ENCODE results near the gene ERICH6. TPM values are rescaled to one million over a fixed set of nuclear protein-coding genes. Genes with fewer than 3 reads are reported as not detected.
A peak's percentile ranks its signal among the peaks of the same experiment; 100 is the strongest.

ERICH6 gene
- total and polyA plus RNA-seq, 11 donors, result 0.32 to 0.54 TPM; not detected in 9

GRCh38 chr3:150739200-150739863, 35.6 kb upstream of the ERICH6 start:
- Histone ChIP-seq H3K4me1 (peaks cover 0 to 67% (median 30%) of the 10 kb centered on the region in 12 donors), H3K36me3 (peaks cover 0 to 22% (median 17%) of the 10 kb centered on the region in 9 donors), H3K27ac (peak overlapping the region in 1 of 12 donors; percentile 70), H3K27me3 (no peaks in the 10 kb centered on the region), H3K9me3 (no peaks in the 10 kb centered on the region), H3K4me3 (no peak overlapping the region)
- ATAC-seq (no peak), DNase-seq (no peak)
- TF ChIP-seq, protein P1, sequence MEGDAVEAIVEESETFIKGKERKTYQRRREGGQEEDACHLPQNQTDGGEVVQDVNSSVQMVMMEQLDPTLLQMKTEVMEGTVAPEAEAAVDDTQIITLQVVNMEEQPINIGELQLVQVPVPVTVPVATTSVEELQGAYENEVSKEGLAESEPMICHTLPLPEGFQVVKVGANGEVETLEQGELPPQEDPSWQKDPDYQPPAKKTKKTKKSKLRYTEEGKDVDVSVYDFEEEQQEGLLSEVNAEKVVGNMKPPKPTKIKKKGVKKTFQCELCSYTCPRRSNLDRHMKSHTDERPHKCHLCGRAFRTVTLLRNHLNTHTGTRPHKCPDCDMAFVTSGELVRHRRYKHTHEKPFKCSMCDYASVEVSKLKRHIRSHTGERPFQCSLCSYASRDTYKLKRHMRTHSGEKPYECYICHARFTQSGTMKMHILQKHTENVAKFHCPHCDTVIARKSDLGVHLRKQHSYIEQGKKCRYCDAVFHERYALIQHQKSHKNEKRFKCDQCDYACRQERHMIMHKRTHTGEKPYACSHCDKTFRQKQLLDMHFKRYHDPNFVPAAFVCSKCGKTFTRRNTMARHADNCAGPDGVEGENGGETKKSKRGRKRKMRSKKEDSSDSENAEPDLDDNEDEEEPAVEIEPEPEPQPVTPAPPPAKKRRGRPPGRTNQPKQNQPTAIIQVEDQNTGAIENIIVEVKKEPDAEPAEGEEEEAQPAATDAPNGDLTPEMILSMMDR (IDR thresholded peaks at IDR 0.05), result no peak
- TF ChIP-seq POLR2A (IDR thresholded peaks at IDR 0.05), result no peak
- 77 to 82% (median 80%) methylated on average over 7 of the region's 7 CpGs for WGBS, 4 donors
- intact Hi-C loops (cut with DNase I), result loop anchor here in 1 of 10 donors (5.0 kb wide), 1 partner anchor 33 kb away; no protein-coding TSS in a partner anchor

GRCh38 chr3:150738688-150739087, 35.0 kb upstream of the ERICH6 start:
- no peak overlapping the region for H3K4me3 ChIP-seq
- WGBS, 4 donors, result 31 to 41% (median 37%) methylated on average over 4 of the region's 4 CpGs
- DNase-seq (no peak), ATAC-seq (no peak)
- H3K27ac ChIP-seq, result peak overlapping the region in 3 of 12 donors; percentile 9 to 70 (median 16)
- H3K27me3 ChIP-seq, result no peaks in the 10 kb centered on the region
- H3K4me1 ChIP-seq, result peaks cover 0 to 65% (median 27%) of the 10 kb centered on the region in 12 donors
- H3K36me3 ChIP-seq, result peaks cover 0 to 22% (median 17%) of the 10 kb centered on the region in 9 donors
- intact Hi-C loops (cut with DNase I), result loop anchor here in 1 of 10 donors (5.0 kb wide), 1 partner anchor 34 kb away; no protein-coding TSS in a partner anchor
- H3K9me3 ChIP-seq, result no peaks in the 10 kb centered on the region
- no peak for TF ChIP-seq POLR2A (IDR thresholded peaks at IDR 0.05)
- TF ChIP-seq, protein P1 (IDR thresholded peaks at IDR 0.05), result no peak

GRCh38 chr3:150737874-150738679, 34.4 kb upstream of the ERICH6 start:
- intact Hi-C loops (cut with DNase I), result loop anchor here in 1 of 10 donors (5.0 kb wide), 1 partner anchor 34 kb away; no protein-coding TSS in a partner anchor
- Histone ChIP-seq H3K9me3 (no peaks in the 10 kb centered on the region), H3K4me3 (no peak overlapping the region), H3K4me1 (peaks cover 0 to 64% (median 29%) of the 10 kb centered on the region in 12 donors), H3K36me3 (peaks cover 0 to 22% (median 17%) of the 10 kb centered on the region in 9 donors), H3K27me3 (no peaks in the 10 kb centered on the region), H3K27ac (peak overlapping the region in 4 of 12 donors; percentile 9 to 70 (median 14))
- WGBS, 4 donors, result 68 to 80% (median 79%) methylated on average over 2 of the region's 2 CpGs
- ATAC-seq (peak in 1 of 4 donors; percentile 40), DNase-seq (no peak)
- TF ChIP-seq, protein P1 (IDR thresholded peaks at IDR 0.05), result no peak
- no peak for TF ChIP-seq POLR2A (IDR thresholded peaks at IDR 0.05)
